HS-5 (cell line): ENCODE results near the gene PCCA.
"Not testable (repeated sequence)": the region's sequence is repeated elsewhere in the genome, so short reads cannot be mapped to it uniquely, and the experiment has no call there.

Source experiments
- DNase-seq: peaks from one replicate; pipeline ENCODE4 v3.0.0-alpha.2; 2012; ENCODE audit warnings: low read depth

PCCA gene

DNA sequence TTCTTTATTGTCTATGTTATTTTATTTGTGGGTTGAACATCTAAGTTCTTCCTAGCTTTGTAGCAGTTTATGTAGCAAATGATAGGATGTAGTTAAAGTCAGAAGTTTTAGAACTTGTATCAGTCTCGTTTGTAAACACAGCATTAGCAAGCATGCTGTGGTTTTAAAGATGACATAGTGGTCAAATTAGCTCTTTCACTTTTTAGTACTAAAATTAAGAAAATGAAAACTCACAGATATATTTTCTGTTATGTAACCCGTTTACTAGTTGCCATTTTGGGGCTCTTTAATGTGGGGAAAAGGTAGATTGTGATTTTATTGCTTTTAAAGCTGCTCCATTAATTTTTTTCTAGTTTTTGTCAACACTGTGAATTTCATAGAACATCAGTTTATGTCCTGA lies 216.5 kb downstream of the PCCA start:
- DNase-seq: no peak

DNA sequence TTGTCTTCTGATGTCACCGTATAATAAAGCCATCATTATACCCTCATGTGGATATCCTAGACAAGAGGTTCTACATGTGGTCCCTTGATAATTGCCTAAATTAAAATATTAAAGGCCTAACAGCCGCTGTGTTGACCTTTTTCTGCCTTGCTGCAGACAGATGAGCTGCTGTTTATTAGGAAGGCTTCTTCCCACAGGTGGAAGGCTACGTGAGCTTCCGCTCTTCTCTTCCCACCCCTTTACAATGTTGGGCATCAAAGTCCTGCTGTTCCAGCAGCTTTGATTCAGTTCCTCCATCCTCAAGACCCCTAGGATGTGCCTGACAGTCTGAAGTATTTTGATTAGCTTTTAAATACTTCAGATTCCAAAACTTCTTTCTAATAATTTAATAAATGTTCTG lies 217.1 kb downstream of the PCCA start:
- no peak for DNase-seq

DNA sequence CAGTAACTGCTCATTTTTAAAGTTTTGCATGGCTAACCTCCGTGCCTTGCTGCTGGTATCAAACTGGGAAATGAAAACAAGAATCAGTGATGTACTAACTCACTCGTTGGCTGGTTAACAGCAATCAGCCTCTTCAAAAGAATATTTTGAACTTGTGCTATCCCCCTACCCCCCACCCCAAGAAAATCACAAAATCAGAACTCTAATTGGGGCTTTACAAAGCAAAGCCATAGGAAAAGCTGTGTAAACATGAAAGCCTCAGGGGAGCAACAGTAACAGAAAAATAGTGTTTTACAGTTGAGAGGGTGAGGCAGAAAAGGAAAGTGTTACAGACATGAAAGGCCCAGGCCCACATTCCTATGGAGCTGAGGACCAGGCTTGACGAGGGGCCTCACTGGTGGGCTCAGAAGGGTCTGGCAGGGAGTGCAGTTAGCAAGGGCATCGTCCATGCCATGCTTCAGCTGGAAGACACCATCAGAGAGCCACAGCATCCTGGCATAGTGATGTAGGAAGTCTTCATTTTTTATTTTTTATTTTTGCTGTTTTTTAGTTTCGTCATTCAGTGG lies 217.6 kb downstream of the PCCA start:
- no peak for DNase-seq

- no peak for DNase-seq
These were observed 225.4 kb downstream of the PCCA start for GRCh38 chr13:100314132-100314910.

DNA sequence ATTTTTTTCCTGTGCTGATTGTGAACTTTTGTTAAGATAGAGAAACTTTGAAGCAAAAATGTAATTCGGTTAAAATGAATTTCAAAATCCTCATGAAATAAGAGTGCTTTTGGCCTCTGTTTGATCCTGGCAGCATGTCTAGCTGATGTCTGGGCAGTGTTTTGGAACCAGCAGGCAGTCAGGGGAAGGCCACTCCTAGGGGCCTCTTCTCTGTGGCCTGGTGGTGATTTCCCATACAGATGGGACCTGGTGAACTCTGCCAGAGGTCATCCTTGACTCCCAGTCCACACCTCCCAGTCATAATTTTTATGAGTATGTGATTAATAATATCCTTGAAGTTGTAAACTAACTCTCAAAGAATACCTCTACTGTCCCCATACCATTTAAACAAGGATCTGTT lies 226.6 kb downstream of the PCCA start:
- DNase-seq: no peak

- not testable (repeated sequence) for DNase-seq
These were observed 229.6 kb downstream of the PCCA start for GRCh38 chr13:100318473-100318872.

- DNase-seq: no peak
These were observed 235.0 kb downstream of the PCCA start for GRCh38 chr13:100323937-100324336.

DNA sequence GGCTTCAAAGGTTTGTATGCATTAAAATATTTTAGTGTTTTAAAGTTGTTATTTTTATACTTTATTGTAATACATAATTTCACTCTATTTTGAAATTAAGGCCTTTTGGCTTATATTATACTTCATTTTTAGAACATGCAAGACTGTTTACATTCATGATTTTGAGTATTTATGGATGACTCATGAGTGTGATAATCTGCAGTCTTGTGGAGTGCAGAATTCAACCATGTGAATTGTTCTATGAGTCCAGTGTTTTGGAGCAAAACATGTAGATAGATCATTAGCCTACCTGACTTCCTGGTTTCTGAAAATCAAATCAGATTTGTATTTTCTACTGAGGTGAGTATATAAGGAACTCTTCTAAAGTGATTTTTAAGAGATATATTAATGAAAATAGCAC lies 241.8 kb downstream of the PCCA start:
- DNase-seq: no peak

DNA sequence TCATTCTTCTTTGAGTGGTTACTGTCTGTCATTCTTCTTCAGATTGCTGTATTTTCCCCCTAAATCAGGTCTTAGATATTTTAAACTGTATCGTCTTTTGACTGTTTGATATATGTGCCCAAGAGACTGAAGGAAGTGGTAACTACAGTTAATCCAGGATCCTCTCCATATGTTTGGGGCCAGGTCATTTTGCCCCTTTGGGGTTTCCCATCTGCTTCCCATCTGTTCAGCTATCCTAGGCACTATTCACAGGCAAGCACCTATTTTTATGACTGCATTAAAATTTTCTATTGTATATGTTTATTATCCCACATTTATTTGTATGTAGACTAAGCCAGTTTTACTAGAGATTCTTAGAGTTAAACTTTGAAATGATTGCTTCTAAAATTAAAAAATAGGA lies 244.2 kb downstream of the PCCA start:
- DNase-seq: no peak

GRCh38 chr13:100334214-100334613 lies 245.3 kb downstream of the PCCA start:
- DNase-seq: no peak

- DNase-seq: no peak
These were observed 248.1 kb downstream of the PCCA start for GRCh38 chr13:100336795-100337516.

GRCh38 chr13:100338275-100338674 lies 249.4 kb downstream of the PCCA start:
- no peak for DNase-seq

- DNase-seq: no peak
These were observed 250.6 kb downstream of the PCCA start for GRCh38 chr13:100339411-100339940.

- DNase-seq: no peak
These were observed 252.0 kb downstream of the PCCA start for GRCh38 chr13:100340865-100341264.

- no peak for DNase-seq
These were observed 252.4 kb downstream of the PCCA start for GRCh38 chr13:100341327-100341726.

GRCh38 chr13:100344544-100344943 lies 255.7 kb downstream of the PCCA start:
- no peak for DNase-seq

- DNase-seq: no peak
These were observed 259.1 kb downstream of the PCCA start for GRCh38 chr13:100347968-100348367.

DNA sequence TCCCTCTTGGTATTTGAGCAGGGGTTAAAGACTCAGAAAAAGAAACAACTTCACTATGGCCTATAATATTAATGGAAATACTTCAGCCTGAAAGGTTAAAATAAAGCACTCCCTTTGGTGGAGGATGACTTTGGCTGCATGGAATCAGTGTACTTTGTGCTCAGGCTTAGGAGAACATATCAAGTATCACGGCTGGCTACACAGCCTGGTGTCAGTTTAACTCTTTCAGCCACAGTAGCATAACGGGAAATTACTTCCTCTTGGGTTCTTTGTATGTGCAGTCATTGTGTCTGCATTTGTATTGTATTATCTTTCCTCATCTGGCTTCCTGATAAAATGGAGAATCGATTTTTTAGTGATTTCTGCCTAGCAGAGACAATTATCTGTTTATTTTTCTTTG lies 260.7 kb downstream of the PCCA start:
- no peak for DNase-seq

- no peak for DNase-seq
These were observed 261.7 kb downstream of the PCCA start for GRCh38 chr13:100350601-100351000.

- no peak for DNase-seq
These were observed 267.5 kb downstream of the PCCA start for GRCh38 chr13:100356426-100356825.

GRCh38 chr13:100356889-100357288 lies 268.0 kb downstream of the PCCA start:
- no peak for DNase-seq

DNA sequence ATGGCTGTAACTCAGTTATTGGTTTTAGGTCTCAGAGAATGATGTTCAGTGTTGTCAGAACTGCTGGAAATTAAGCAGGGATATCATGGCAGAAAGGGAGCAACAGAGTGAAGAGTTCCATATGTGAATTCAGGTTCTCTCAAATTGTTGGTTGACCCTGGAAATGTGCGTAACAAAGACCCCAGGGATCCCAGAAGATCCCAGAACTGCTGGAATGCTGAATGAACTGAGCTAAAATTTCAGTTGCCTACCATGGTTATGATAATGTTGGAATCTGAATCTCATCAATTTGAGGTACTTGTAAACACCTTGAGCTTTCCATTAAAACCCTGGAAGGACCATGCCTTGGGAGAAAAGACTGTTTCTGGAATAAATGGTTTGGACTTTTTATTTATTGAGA lies 268.9 kb downstream of the PCCA start:
- DNase-seq: no peak

GRCh38 chr13:100361504-100361903 lies 272.6 kb downstream of the PCCA start:
- DNase-seq: no peak
